GOT3 (cell line): Measurements from ENCODE around the gene TRABD2B.

Experiments
- DNase-seq: peaks from one replicate; lab custom pipeline; 2025; ENCODE audit warnings: mixed read lengths; lab: John Stamatoyannopoulos, UW

Gene TRABD2B

GRCh38 chr1:47908258-47908657 lies 88.9 kb downstream of the TRABD2B start:
- no peak for DNase-seq

GRCh38 chr1:47907177-47907528 lies 90.0 kb downstream of the TRABD2B start:
- DNase-seq = no peak

DNA sequence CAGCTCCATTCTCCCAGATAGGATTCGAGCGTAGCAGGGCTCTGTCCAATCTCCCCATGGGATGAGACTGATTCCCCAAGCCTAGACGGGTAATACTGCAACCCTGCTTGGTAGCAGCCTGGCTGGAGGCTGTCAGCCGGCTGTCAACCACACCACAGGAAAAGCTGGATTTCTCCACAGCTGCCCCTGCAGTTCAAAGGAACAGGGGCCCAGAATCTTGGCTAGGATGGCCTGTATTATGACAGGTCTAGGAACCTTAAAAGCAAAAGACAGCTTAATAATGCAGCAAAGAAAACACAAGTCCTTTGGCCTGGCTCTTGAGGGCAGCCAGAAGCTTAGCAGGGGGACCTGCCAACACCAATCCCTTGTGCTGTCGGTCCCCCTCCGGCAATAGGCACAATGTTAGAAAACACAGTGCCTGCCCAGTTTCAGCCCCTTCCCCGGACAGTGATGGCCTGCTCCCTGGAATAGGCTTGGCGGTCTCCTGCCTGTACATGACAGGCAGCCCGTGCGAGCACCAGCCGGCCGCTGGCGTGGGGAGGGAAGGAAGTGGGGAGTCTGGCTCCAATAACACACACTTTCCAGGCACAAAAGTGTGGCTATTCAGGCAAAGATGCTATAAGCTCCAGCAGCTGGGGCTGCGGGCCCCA lies 90.5 kb downstream of the TRABD2B start:
- DNase-seq = no peak

- no peak for DNase-seq
These were observed 91.2 kb downstream of the TRABD2B start for GRCh38 chr1:47906009-47906432.

DNA sequence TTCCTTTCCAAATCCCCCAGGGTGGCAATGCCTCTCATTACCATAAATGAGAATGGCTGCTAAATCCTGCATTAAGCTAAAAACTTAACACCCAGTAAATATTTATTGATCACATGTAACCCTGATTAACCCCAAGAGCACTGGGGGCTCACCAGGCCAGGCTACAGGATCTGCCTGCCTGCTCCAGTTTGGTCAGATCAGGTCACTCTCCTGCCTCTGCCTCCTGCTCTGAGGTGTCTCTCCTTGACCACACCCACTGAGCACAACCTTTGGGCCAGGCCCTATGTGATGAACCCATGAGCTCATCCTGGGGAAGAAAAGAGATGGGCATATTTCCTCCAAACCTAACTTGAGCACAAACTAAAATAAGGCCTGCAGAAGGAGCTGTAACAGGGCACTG lies 93.5 kb downstream of the TRABD2B start:
- no peak for DNase-seq

DNA sequence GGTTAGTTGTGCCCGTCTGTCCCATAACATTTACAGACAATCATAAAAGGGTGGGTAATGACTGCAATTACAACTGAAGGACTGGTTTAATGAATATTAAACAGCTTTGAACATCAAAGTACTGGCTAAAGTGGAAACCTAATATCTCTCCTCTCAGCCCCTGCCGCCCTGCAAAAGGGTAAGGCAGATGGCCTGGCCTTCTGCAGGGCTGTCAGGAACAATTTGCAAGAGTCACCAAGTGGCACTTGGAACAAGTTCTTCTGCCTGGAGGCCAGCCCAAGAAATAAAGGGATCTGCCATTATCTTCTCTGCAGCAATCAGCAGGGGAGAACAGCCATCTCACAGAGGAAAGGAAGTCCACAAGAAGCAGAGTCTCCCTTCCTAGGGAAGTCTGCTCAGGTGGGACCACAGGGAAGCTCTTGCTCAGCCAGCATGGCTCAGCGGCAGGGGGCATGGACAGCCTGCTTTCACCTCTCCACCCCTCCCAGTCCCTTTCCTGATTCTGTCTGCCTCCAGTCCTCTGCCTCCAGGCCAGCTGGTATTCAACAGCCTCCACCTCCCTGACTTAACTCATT lies 96.1 kb downstream of the TRABD2B start:
- no peak for DNase-seq

GRCh38 chr1:47898133-47898845 lies 98.9 kb downstream of the TRABD2B start:
- DNase-seq = no peak

DNA sequence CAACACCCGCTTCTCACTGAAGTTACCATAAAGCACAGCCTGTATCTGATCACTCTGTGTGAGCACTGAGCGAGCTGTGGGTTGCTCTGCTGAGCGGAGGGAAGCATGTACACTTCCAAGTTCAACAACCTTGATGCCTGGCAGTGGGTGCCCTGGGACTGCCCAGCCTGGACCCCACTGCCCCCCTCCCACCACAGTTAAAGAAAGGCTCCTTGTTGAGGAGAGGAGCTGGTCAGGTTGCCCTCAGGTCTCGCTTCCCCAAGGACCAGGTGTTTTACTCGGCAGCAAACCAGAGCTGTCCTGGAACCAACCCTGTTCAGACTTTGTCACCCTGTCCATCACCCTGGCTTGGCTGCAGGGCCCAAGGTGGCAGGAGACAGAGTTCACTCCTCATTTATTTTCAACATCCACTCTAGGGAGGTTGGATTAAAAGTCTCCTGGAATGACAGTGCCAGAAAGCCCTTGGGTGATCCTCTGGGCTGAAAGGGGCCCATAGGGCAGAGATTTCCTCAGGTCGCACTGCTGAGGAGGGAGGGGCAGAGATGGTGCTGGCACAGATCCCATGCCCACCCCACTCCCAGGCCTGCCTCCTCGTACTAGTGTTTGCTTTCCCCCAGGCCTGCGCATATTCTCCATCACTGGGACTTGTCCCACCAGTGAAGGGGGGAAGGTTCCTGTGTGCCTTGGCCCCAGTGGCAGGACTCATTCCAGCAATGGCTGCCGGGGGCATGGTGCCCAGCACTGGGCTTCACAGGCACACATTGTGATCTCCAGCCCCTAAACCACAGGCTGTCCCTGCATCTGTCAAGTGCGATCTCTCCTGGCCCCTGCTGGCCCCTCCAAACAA lies 101.7 kb downstream of the TRABD2B start:
- no peak for DNase-seq

DNA sequence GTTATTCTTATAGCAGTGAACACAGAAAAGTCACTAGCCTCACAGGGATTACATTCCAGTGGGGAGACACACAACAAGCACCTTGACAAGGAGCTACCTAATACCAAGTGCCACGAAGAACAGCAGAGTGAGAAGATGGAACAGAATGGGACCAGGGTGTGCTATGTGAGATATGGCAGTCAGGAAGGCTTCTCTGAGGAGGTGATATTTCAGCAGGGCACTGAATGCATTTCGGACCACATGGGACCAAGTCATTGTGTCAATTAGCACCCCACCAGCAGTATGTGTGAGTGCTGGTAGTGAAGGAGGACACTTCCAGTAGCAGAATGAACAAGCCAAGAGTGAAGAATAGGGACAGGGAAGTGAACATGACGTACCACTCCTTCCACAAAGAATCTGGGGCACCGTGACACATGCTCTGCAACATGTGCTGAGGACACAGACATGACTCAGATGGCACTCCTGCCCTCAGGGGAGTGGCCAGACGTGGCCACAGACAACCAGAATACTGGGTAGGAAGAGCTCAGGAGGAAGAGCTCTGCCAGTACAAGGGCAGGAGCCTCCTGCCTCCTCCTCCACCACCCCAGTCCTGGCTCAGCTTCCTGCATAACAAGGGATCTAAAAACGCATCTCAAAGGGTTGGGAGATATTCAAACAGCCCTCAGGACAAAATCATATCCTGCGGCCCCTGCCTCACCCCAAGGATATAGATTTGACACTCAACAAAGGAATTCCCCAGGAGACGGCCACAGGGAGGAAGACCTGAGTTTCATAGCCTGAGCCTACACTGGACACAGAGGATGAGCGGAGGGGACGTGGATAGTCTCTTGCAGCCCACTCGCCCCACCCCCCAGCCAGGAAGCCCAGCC lies 102.5 kb downstream of the TRABD2B start:
- DNase-seq = no peak

- no peak for DNase-seq
These were observed 103.8 kb downstream of the TRABD2B start for GRCh38 chr1:47893412-47893811.

GRCh38 chr1:47890779-47891178 lies 106.4 kb downstream of the TRABD2B start:
- DNase-seq = no peak

DNA sequence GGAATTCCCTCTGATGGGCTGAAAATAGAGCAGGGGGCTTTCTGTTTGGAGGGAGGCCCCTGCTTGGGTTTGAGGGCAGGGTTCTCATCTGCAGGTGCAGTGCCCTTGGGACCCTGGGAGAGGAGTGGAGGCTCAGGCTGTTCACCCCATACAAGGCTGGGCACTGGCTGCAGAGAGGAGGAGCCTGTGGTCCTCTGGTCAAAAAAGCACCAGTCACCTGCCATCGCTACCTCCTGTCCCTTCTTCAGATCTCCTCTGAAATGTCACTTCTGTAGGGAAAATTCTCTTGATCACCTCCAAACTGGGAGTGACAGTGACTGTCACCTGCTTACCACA lies 108.9 kb downstream of the TRABD2B start:
- no peak for DNase-seq

- DNase-seq = no peak
These were observed 109.5 kb downstream of the TRABD2B start for GRCh38 chr1:47887475-47888293.

- DNase-seq = no peak
These were observed 110.1 kb downstream of the TRABD2B start for GRCh38 chr1:47887060-47887459.

DNA sequence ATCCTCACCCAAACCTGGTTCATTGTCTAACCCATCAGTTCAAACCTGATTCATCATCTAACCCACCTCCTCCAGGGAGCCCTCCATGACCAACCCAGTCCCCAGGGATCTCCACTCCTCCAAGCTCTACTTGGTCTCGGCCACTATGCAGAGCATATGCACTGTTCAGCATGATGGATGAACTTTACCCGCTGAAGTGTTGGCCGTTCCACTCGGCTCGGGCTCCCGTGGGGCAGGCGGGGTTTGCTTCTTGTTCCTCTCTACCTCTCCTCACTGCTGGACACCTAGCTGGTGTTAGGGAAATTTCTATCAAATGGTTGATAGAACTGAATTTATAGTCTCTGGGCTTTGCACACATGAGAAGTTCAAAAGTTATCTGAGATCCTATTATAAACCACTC lies 111.0 kb downstream of the TRABD2B start:
- DNase-seq = no peak

GRCh38 chr1:47885062-47885830 lies 111.9 kb downstream of the TRABD2B start:
- DNase-seq = no peak

GRCh38 chr1:47883963-47884362 lies 113.2 kb downstream of the TRABD2B start:
- DNase-seq = no peak

GRCh38 chr1:47881505-47882442 lies 115.4 kb downstream of the TRABD2B start:
- DNase-seq = no peak

GRCh38 chr1:47876587-47876963 lies 120.6 kb downstream of the TRABD2B start:
- DNase-seq = no peak
